Effector memory CD4-positive, alpha-beta T cell (primary cell): ENCODE results near the gene FRYL.
"Not testable (repeated sequence)": the region's sequence is repeated elsewhere in the genome, so short reads cannot be mapped to it uniquely, and the experiment has no call there.

Experiments used
- DNase-seq, 3 donors: peaks; one replicate each; pipeline ENCODE4 v3.0.0-alpha.2; 2020
- H3K27ac ChIP-seq: 2 replicates; pipeline ENCODE4 v1.7.0; 2013; ENCODE audit warnings: mild to moderate bottlenecking, low read length, moderate library complexity; ENCODE audit not compliant: insufficient read depth, poor library complexity, severe bottlenecking
- H3K27me3 ChIP-seq: replicated peaks from 2 replicates; pipeline ENCODE4 v1.7.0; 2013; ENCODE audit warnings: mild to moderate bottlenecking, low read length; ENCODE audit not compliant: insufficient read depth, control insufficient read depth, poor library complexity, severe bottlenecking
- H3K36me3 ChIP-seq: 2 replicates; pipeline ENCODE4 v1.7.0; 2013; ENCODE audit warnings: mild to moderate bottlenecking, low read length, moderate library complexity; ENCODE audit not compliant: control insufficient read depth, insufficient read depth
- H3K4me1 ChIP-seq: 2 replicates; pipeline ENCODE4 v1.7.0; 2013; ENCODE audit warnings: low read length, mild to moderate bottlenecking; ENCODE audit not compliant: control insufficient read depth, insufficient read depth, poor library complexity, severe bottlenecking
- H3K4me3 ChIP-seq: 2 replicates; pipeline ENCODE4 v1.7.0; 2013; ENCODE audit warnings: low read length, low read depth, mild to moderate bottlenecking; ENCODE audit not compliant: insufficient read depth, poor library complexity, severe bottlenecking
- H3K9me3 ChIP-seq: 2 replicates; pipeline ENCODE4 v1.7.0; 2013; ENCODE audit warnings: mild to moderate bottlenecking, low read length, moderate library complexity; ENCODE audit not compliant: control insufficient read depth

The FRYL gene

DNA sequence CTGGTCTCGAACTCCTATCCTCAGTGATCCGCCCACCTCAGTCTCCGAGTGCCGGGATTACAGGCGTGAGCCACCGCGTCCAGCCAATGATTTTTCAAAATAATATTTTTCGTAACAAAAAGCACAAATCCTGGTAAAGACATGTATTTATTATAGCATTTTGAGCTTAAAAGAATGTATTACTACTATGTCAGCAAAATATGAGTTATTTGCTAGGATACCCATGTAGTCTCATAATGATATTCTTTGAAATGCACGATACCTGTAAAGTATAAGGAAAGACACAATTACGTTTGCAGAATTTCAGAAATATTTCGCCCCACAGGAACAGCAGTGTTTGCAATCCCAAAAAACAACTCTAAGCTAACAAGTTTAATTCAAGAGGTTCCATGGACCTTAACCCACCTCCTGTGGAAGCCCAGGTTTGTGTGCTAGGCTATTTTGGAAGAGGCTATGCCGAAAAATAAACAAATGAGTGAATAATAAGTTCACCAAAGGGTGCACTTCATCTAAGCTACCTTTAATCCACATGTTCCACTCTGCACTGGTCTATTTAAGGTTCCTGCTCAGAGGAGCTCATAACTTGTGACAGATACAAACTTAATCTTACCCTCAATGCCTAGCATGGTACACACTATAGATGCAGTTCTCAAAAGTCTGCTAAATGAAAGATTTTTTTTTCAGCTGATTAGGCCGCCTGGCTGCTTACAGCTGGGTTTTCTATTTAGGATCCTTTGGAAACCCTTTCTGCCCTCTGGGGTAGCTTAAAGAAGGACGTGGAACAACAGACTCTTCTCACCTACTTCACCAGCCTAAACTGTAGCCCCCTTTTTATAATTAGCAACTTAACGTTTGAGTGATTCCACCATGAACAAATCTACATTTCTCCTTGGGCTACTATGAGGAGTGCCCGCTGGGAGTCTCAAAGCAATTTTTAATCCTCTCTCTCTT, 5.0 kb downstream of the FRYL start:
- Histone ChIP-seq H3K27me3 (no peaks in the 10 kb centered on the region), H3K36me3 (no peaks in the 10 kb centered on the region), H3K27ac (no peak overlapping the region), H3K9me3 (no peaks in the 10 kb centered on the region), H3K4me3 (no peak overlapping the region), H3K4me1 (peaks cover 26% of the 10 kb centered on the region)
- no peak for DNase-seq

GRCh38 chr4:48772556-48772955, 7.5 kb downstream of the FRYL start:
- no peaks in the 10 kb centered on the region for H3K36me3 ChIP-seq
- H3K9me3 ChIP-seq = no peaks in the 10 kb centered on the region
- no peak overlapping the region for H3K4me3 ChIP-seq
- H3K27ac ChIP-seq = no peak overlapping the region
- peaks cover 13% of the 10 kb centered on the region for H3K4me1 ChIP-seq
- DNase-seq = no peak
- H3K27me3 ChIP-seq = no peaks in the 10 kb centered on the region

- no peaks in the 10 kb centered on the region for H3K4me1 ChIP-seq
- no peak for DNase-seq
- H3K27me3 ChIP-seq = no peaks in the 10 kb centered on the region
- no peak overlapping the region for H3K27ac ChIP-seq
- H3K36me3 ChIP-seq = no peaks in the 10 kb centered on the region
- no peak overlapping the region for H3K4me3 ChIP-seq
- no peaks in the 10 kb centered on the region for H3K9me3 ChIP-seq
Observed at GRCh38 chr4:48767055-48767929, 12.8 kb downstream of the FRYL start.

GRCh38 chr4:48766131-48766792, 13.8 kb downstream of the FRYL start:
- Histone ChIP-seq H3K4me1 (no peaks in the 10 kb centered on the region), H3K36me3 (no peaks in the 10 kb centered on the region), H3K9me3 (no peaks in the 10 kb centered on the region)

GRCh38 chr4:48762408-48762807, 17.7 kb downstream of the FRYL start:
- Histone ChIP-seq H3K4me3 (no peak overlapping the region), H3K9me3 (no peaks in the 10 kb centered on the region)

More at GRCh38 chr4:48766131-48766792, 13.8 kb downstream of the FRYL start:
- H3K4me3 ChIP-seq = no peak overlapping the region
- H3K27me3 ChIP-seq = no peaks in the 10 kb centered on the region
- DNase-seq = no peak
- no peak overlapping the region for H3K27ac ChIP-seq

DNA sequence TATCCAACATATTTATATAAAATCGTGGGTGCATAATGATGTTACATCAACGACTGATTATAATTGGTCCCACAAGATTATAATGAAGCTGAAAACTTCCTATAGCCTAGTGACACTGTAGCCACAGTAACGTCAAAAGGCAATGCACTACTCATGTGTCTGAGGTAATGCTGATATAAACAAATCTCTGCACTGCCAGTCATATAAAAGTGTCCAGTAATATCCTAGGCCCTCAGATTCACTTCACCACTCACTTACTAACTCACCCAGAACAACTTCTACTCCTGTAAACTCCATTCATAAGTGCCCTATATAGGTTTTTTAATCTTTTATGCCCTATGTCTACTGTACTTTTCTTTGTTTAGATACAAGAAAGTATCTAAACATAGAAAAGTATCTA, 18.8 kb downstream of the FRYL start:
- DNase-seq = no peak
- no peaks in the 10 kb centered on the region for H3K9me3 ChIP-seq

More at GRCh38 chr4:48762408-48762807, 17.7 kb downstream of the FRYL start:
- no peaks in the 10 kb centered on the region for H3K36me3 ChIP-seq
- DNase-seq = no peak
- no peak overlapping the region for H3K27ac ChIP-seq
- no peaks in the 10 kb centered on the region for H3K4me1 ChIP-seq
- H3K27me3 ChIP-seq = no peaks in the 10 kb centered on the region

DNA sequence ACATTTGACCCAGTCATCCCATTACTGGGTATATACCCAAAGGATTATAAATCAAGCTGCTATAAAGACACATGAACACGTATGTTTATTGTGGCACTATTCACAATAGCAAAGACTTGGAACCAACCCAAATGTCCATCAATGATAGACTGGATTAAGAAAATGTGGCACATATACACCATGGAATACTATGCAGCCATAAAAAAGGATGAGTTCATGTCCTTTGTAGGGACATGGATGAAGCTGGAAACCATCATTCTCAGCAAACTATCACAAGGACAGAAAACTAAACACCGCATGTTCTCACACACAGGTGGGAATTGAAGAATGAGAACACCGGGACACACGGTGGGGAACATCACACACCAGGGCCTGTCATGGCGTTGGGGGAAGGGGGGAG, 21.4 kb downstream of the FRYL start:
- not testable (repeated sequence) for H3K4me3 ChIP-seq, H3K27me3 ChIP-seq, H3K27ac ChIP-seq, H3K4me1 ChIP-seq, H3K9me3 ChIP-seq, DNase-seq, H3K36me3 ChIP-seq

More for the DNA sequence above, 18.8 kb downstream of the FRYL start:
- Histone ChIP-seq H3K27me3 (no peaks in the 10 kb centered on the region), H3K4me3 (no peak overlapping the region), H3K27ac (no peak overlapping the region), H3K4me1 (no peaks in the 10 kb centered on the region), H3K36me3 (no peaks in the 10 kb centered on the region)

- no peaks in the 10 kb centered on the region for H3K4me1 ChIP-seq
- H3K27ac ChIP-seq = no peak overlapping the region
- DNase-seq = no peak
- no peak overlapping the region for H3K4me3 ChIP-seq
- H3K27me3 ChIP-seq = no peaks in the 10 kb centered on the region
- no peaks in the 10 kb centered on the region for H3K36me3 ChIP-seq
- no peaks in the 10 kb centered on the region for H3K9me3 ChIP-seq
Observed at GRCh38 chr4:48756689-48757220, 23.3 kb downstream of the FRYL start.

DNA sequence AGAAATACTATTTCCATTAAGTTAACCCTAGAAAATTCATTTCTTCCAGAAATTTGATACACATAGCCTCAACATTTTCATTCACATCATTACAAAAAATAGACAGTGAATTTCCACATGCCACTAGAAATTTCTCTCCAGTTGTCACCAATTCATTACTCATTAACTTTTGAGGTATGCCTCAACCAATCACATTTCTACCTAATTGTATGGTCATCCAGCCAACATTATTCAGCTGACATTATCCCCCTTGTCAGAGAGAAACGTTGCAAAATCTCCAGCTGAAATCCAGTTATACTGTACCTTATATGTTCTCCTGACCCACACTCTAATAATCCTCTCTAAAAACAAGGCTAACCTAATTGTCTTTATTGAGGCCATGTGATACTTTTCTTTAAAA, 24.8 kb downstream of the FRYL start:
- H3K4me3 ChIP-seq = no peak overlapping the region
- H3K27ac ChIP-seq = no peak overlapping the region
- no peaks in the 10 kb centered on the region for H3K4me1 ChIP-seq
- no peaks in the 10 kb centered on the region for H3K27me3 ChIP-seq
- H3K36me3 ChIP-seq = no peaks in the 10 kb centered on the region
- no peaks in the 10 kb centered on the region for H3K9me3 ChIP-seq
- no peak for DNase-seq
